ENCODE results near the gene SUMF2.
"Not testable (repeated sequence)": the region's sequence is repeated elsewhere in the genome, so short reads cannot be mapped to it uniquely, and the experiment has no call there.

Gene SUMF2

GRCh38 chr7:56107954-56108258 lies 43.8 kb downstream of the SUMF2 start:
- peak overlapping the region; percentile 98 for H3K4me3 Mint-ChIP-seq
- H3K9me3 Mint-ChIP-seq = peaks cover 6% of the 10 kb centered on the region
- H3K27ac Mint-ChIP-seq = peak overlapping the region; percentile 95
- peaks cover 35% of the 10 kb centered on the region for H3K36me3 Mint-ChIP-seq (ENCODE audit: low read depth)
- H3K4me1 Mint-ChIP-seq (ENCODE audit: low read depth) = peaks cover 34% of the 10 kb centered on the region
- peaks cover 3% of the 10 kb centered on the region for H3K27me3 Mint-ChIP-seq

- H3K9me3 Mint-ChIP-seq = peaks cover 6% of the 10 kb centered on the region
- H3K4me1 Mint-ChIP-seq (ENCODE audit: low read depth) = peaks cover 21% of the 10 kb centered on the region
- peaks cover 8% of the 10 kb centered on the region for H3K27me3 Mint-ChIP-seq
- no peak overlapping the region for H3K4me3 Mint-ChIP-seq
- H3K27ac Mint-ChIP-seq = no peak overlapping the region
- H3K36me3 Mint-ChIP-seq (ENCODE audit: low read depth) = peaks cover 19% of the 10 kb centered on the region
Measured at GRCh38 chr7:56110611-56111010, 46.5 kb downstream of the SUMF2 start.

DNA sequence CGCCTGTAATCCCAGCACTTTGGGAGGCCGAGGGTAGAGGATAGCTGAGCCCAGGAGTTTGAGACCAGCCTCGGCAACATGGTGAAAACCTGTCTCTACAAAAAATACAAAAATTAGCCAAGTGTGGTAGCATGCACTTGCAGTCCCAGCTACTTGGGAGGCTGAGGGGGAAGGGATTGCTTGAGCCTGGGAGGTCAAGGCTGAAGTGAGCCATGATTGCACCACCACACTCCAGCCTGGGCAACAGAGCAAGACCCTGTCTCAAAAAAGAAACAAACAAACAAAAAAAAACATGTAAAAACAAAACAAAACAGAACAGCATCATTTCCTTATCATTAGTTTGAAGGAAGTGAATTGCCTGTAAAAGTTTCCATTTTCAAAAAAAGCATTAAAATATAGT lies 48.2 kb downstream of the SUMF2 start:
- not testable (repeated sequence) for H3K27ac Mint-ChIP-seq; H3K4me3 Mint-ChIP-seq; H3K4me1 Mint-ChIP-seq (ENCODE audit: low read depth); H3K36me3 Mint-ChIP-seq (ENCODE audit: low read depth); H3K9me3 Mint-ChIP-seq
- H3K27me3 Mint-ChIP-seq = peaks cover 20% of the 10 kb centered on the region

DNA sequence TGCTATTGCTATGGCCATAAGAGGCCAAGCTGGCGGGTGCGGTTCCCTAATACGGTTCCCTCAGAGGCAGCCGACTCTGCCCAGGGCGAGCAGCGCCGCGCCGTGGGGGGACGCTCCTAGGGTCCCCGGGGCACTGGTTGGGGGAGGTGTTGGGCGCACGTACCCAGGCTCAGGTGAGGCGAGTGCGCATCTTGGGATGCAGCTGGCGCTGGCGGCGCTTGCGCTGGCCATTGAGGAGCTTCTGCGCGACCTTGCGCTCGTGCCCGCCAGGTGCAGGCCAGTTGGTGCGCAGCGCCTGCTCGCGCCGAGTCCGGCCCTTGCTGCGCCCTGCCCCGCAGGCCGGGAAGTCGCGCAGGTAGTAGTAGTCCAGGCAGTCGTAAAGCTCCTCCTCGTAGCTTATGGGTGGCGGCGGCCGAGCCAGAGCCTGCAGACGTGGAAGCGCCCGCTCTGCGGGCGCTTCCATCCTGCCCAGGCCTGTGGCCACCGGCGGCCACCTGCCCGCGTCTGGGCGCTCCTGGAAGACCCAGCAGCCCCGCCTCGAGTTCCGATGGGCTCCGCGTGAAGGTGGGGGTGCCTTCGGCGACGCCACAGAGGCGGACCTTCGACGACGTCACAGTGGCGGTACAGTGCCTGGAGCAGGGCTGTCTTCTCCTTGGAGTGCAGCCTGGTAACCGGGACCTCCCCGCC lies 51.9 kb downstream of the SUMF2 start, which contains the start of gene NUPR2:
Gene NUPR2 (minus strand): TSS at position 566 of the 687 bp plus-strand sequence. CDS start 103 bp downstream, at position 463.
- H3K4me1 Mint-ChIP-seq (ENCODE audit: low read depth) = no peaks in the 10 kb centered on the region
- no peak within 1 kb of the TSS for H3K27ac Mint-ChIP-seq
- H3K36me3 Mint-ChIP-seq (ENCODE audit: low read depth) = no peaks in the 10 kb centered on the region
- H3K27me3 Mint-ChIP-seq = peaks cover 27% of the 10 kb centered on the region
- no peak within 1 kb of the TSS for H3K4me3 Mint-ChIP-seq
- no peaks in the 10 kb centered on the region for H3K9me3 Mint-ChIP-seq

DNA sequence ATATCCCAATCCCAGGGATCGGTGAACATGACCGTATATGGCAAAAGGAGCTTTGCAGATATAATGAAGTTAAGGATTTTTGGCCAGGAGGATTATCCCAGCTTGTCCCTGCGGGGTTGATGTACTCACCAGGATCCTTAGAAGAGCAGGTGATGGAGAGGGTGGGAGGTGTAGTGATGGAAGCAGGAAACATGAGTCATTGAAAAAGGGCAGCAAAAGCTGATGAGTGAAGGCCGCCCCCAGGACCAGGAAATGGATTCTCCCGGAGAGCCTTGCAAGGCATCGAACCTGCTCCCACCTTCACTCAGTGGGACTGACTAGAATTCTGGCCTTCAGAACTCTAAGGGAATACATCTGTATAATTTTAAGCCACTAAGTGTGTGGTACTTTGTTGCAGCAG lies 57.4 kb downstream of the SUMF2 start:
- no peaks in the 10 kb centered on the region for H3K4me1 Mint-ChIP-seq (ENCODE audit: low read depth)
- H3K27me3 Mint-ChIP-seq = peaks cover 16% of the 10 kb centered on the region
- no peak overlapping the region for H3K4me3 Mint-ChIP-seq
- no peaks in the 10 kb centered on the region for H3K36me3 Mint-ChIP-seq (ENCODE audit: low read depth)
- no peaks in the 10 kb centered on the region for H3K9me3 Mint-ChIP-seq
- no peak overlapping the region for H3K27ac Mint-ChIP-seq

DNA sequence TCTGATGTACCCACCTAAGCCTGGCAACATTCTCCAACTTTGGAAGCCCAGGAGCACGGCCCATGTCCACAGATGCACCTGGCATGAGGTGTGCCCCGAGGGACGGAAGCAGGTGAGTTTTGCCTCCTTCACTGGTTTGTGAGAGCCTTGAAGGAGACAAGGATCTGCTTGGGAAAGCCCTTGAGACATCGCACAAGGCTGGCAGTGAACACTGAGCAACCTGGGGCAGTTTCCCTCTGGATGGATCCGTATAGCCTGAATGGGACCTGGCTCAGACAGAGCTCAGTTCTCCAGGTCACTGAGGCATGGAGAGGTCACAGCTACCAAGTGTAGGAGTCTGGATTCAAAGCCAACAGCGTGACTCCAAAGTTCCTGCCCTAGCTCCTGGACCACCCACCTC lies 60.9 kb downstream of the SUMF2 start:
- no peaks in the 10 kb centered on the region for H3K9me3 Mint-ChIP-seq
- H3K27ac Mint-ChIP-seq = no peak overlapping the region
- H3K27me3 Mint-ChIP-seq = no peaks in the 10 kb centered on the region
- H3K36me3 Mint-ChIP-seq (ENCODE audit: low read depth) = no peaks in the 10 kb centered on the region
- H3K4me1 Mint-ChIP-seq (ENCODE audit: low read depth) = no peaks in the 10 kb centered on the region
- H3K4me3 Mint-ChIP-seq = no peak overlapping the region

GRCh38 chr7:56125831-56126230 lies 61.7 kb downstream of the SUMF2 start:
- no peaks in the 10 kb centered on the region for H3K27me3 Mint-ChIP-seq
- H3K4me3 Mint-ChIP-seq = no peak overlapping the region
- no peak overlapping the region for H3K27ac Mint-ChIP-seq
- no peaks in the 10 kb centered on the region for H3K4me1 Mint-ChIP-seq (ENCODE audit: low read depth)
- no peaks in the 10 kb centered on the region for H3K36me3 Mint-ChIP-seq (ENCODE audit: low read depth)
- H3K9me3 Mint-ChIP-seq = no peaks in the 10 kb centered on the region

DNA sequence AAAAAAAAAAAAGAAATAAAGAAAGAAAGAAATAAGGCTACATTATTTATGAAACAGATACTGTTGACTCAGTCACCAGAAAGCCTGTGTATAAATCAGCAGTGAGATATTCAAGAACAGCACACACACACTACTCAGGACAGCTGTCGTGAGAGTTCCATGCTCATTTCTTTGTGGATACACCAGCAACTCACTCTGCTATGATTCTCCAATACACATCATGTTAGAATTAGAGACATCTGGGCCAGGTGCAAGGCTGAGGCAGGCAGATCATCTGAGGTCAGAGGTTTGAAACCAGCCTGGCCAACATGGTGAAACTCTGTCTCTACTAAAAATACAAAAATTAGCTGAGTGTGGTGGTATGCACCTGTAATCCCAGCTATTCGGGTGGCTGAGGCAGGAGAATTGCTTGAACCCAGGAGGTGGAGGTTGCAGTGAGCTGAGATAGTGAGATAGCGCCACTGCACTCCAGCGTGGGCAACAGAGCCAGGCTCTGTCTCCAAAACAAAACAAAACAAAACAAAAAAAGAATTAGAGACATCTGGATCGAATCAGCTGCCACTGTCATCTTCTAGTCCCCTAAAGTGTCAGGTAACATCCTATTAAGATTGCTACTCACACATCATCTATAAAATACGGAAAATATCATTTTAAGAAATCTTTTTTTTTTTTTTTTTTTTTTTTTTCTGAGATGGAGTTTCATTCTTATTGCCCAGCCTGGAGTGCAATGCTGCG lies 63.3 kb downstream of the SUMF2 start:
- H3K4me1 Mint-ChIP-seq (ENCODE audit: low read depth) = no peaks in the 10 kb centered on the region
- H3K27me3 Mint-ChIP-seq = no peaks in the 10 kb centered on the region
- no peak overlapping the region for H3K4me3 Mint-ChIP-seq
- H3K36me3 Mint-ChIP-seq (ENCODE audit: low read depth) = no peaks in the 10 kb centered on the region
- no peak overlapping the region for H3K27ac Mint-ChIP-seq
- no peaks in the 10 kb centered on the region for H3K9me3 Mint-ChIP-seq

All from stimulated activated naive CD8-positive, alpha-beta T cell treated with anti-CD3 and anti-CD28 coated beads, Interleukin-15, Interleukin-2, amounts not matched to agents 100 ng/mL and 50 ng/mL, for 24 hours (primary cell).